ENCODE results near the gene MTR.

GRCh38 chr1:236888126-236888525, 93.0 kb downstream of the MTR start:
- no peak for TF ChIP-seq HDGF (IDR thresholded peaks at IDR 0.05; ENCODE audit: borderline replicate concordance)
- no peak for TF ChIP-seq ELF4 (IDR thresholded peaks at IDR 0.05)
- no peak for TF ChIP-seq SUZ12 (IDR thresholded peaks at IDR 0.05)
- TF ChIP-seq SP1 (IDR thresholded peaks at IDR 0.05): no peak
- no peak for TF ChIP-seq NFRKB (IDR thresholded peaks at IDR 0.05)
